PFSK-1 (cell line): ENCODE data around the gene ZNF439.

Experiments used
- POLR2AphosphoS5 ChIP-seq: IDR thresholded peaks from 2 replicates; pipeline ENCODE4 v1.6.1; 2012; ENCODE audit warnings: low read depth, mild to moderate bottlenecking, control low read depth, low read length, moderate library complexity
- SIN3A ChIP-seq: IDR thresholded peaks from 2 replicates; pipeline ENCODE4 v1.6.1; 2012; ENCODE audit warnings: mild to moderate bottlenecking, low read length, moderate library complexity, borderline replicate concordance; ENCODE audit not compliant: insufficient read depth
- TAF1 ChIP-seq: IDR thresholded peaks from 2 replicates; pipeline ENCODE4 v1.6.1; 2012; ENCODE audit warnings: low read length, control low read depth, borderline replicate concordance; ENCODE audit not compliant: insufficient read depth

DNA sequence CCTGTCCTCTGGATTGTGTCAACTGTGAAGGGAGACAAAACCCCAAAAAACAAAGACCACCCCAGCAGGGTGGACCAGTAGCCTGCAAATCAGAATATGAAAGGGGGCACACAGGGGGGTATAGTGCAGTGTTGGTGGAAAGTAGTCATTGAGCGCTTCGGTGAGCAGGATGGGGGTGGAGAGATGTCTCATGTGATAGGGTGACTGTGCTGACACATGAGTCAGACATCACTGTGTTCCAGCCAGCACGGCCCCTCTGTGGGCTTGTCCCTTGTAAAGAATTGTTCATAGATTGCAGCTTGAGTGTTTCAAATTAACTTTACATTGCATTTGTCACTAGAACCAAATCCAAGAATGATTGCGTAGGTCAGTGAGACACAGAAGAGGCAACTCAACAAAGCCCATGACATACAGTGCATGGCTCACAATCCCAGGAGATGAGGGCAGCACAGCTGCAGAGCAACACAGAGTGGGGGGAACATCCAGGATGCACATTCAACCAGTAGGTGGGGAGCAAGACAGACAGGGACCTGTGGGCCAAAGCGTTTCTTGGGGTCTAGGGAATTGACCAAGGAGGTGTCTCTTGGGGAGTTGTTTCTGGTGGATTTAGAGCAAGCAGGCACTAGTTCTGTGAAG, 26.9 kb upstream of the ZNF439 start:
- no peak for TF ChIP-seq POLR2AphosphoS5
- no peak for TF ChIP-seq SIN3A
- TF ChIP-seq TAF1 = no peak
